HCT116 (cell line): ENCODE measurements around the gene KIR2DL1. TPM values are rescaled to one million over a fixed set of nuclear protein-coding genes. Genes with fewer than 3 reads are reported as not detected.

ENCODE experiments used
- ATAC-seq: fragments of 200-7000 bp; cut with Tn5 transposase; 2 replicates; pipeline ENCODE4 v1.9.1; 2020; ENCODE audit warnings: mild to moderate bottlenecking, moderate library complexity
- BruUV-seq: library from RNA; stranded (reverse); fragments of 400-500 nt; replicated peaks from 2 replicates; lab custom pipeline; 2021; lab: Mats Ljungman, UMichigan
- CTCF ChIA-PET: fragments of 300-600 bp; sonication (Branson Sonifier 250); formaldehyde crosslinking; loops from one replicate; lab custom pipeline; 2021; ENCODE audit warnings: antibody characterized with exemption; lab: Charles Lee
- POLR2A ChIA-PET: fragments of 300-600, 350-600 bp; sonication (Branson Sonifier 250); formaldehyde crosslinking; loops from one replicate; lab custom pipeline; 2021; ENCODE audit warnings: antibody characterized with exemption; lab: Charles Lee
- RAD21 ChIA-PET, 2 experiments: fragments of 300-600 bp; sonication (Branson Sonifier 250); formaldehyde crosslinking; loops; one replicate each; lab custom pipeline; 2023; ENCODE audit warnings: low total read pairs in 2 of 2; ENCODE audit not compliant: uncharacterized antibody in 2 of 2, unreplicated experiment in 2 of 2, low non-redundant PET in 1 of 2; lab: Charles Lee
- DNase-seq: peaks from one replicate; pipeline ENCODE4 v3.0.0-alpha.2; 2010; ENCODE audit warnings: low read depth, low spot score
- H2AFZ ChIP-seq: fragments of 200-600 bp; shearing (Covaris generic), sonication (generic); 2 replicates; pipeline ENCODE4 v1.6.1; 2017; ENCODE audit warnings: low read depth, mixed run types, mixed read lengths, antibody characterized with exemption, low read length; ENCODE audit not compliant: poor library complexity, severe bottlenecking
- H3K27ac ChIP-seq: 2 replicates; pipeline ENCODE4 v1.5.1; 2012; ENCODE audit warnings: low read depth, low read length
- H3K27me3 ChIP-seq: fragments of 200-600 bp; sonication (generic); 2 replicates; pipeline ENCODE4 v1.6.1; 2016; ENCODE audit warnings: mixed run types, low read length, mixed read lengths; ENCODE audit not compliant: insufficient read depth
- H3K36me3 ChIP-seq, 2 experiments: fragments of 200-500 bp in 1 of 2; fragments of 200-600 bp in 1 of 2; sonication (Bioruptor generic) in 1 of 2; sonication (generic) in 1 of 2; 2 replicates each; pipeline versions ENCODE4 v1.5.1 to v1.6.1; 2014 to 2016; ENCODE audit warnings: low read length in 2 of 2, inconsistent platforms in 1 of 2, mixed read lengths in 1 of 2, mixed run types in 1 of 2; ENCODE audit not compliant: insufficient read depth in 2 of 2, control insufficient read depth in 1 of 2
- H3K4me1 ChIP-seq, 2 experiments: fragments of 200-600 bp in 1 of 2; sonication (generic) in 1 of 2; 2 replicates each; pipeline versions ENCODE4 v1.5.1 to v1.6.1; 2012 to 2017; ENCODE audit warnings: low read length in 2 of 2, inconsistent platforms in 1 of 2, mild to moderate bottlenecking in 1 of 2, mixed read lengths in 1 of 2, mixed run types in 1 of 2, moderate library complexity in 1 of 2; ENCODE audit not compliant: insufficient read depth in 2 of 2, control insufficient read depth in 1 of 2
- H3K4me2 ChIP-seq: fragments of 200-600 bp; sonication (generic); 2 replicates; pipeline ENCODE4 v1.6.1; 2017; ENCODE audit warnings: mixed run types, low read length, mixed read lengths
- H3K4me3 ChIP-seq, 2 experiments: fragments of 200-600 bp in 1 of 2; sonication (generic) in 1 of 2; replicated peaks in 1 of 2; 2 replicates each; pipeline ENCODE4 v1.5.1; 2011 to 2016; ENCODE audit warnings: low read length in 2 of 2, control low read depth in 1 of 2, low read depth in 1 of 2, mild to moderate bottlenecking in 1 of 2, mixed read lengths in 1 of 2, mixed run types in 1 of 2
- H3K79me2 ChIP-seq: fragments of 200-600 bp; sonication (generic); 2 replicates; pipeline ENCODE4 v1.6.1; 2017; ENCODE audit warnings: mild to moderate bottlenecking, mixed run types, low read length, moderate library complexity, mixed read lengths; ENCODE audit not compliant: insufficient read depth
- H3K9ac ChIP-seq: fragments of 200-600 bp; sonication (generic); 2 replicates; pipeline ENCODE4 v1.6.1; 2016; ENCODE audit warnings: low read length, mixed read lengths
- H3K9me2 ChIP-seq: fragments of 200-600 bp; sonication (generic), shearing (Covaris generic); 2 replicates; pipeline ENCODE4 v1.6.1; 2017; ENCODE audit warnings: mixed run types, mild to moderate bottlenecking, moderate library complexity; ENCODE audit not compliant: insufficient read depth
- H3K9me3 ChIP-seq, 2 experiments: fragments of 200-500 bp in 1 of 2; fragments of 200-600 bp in 1 of 2; sonication (Bioruptor generic) in 1 of 2; sonication (generic) in 1 of 2; 2 replicates each; pipeline ENCODE4 v1.6.1; 2014 to 2017; ENCODE audit warnings: low read length in 2 of 2, mixed read lengths in 2 of 2, inconsistent platforms in 1 of 2, low read depth in 1 of 2, mild to moderate bottlenecking in 1 of 2, mixed run types in 1 of 2, moderate library complexity in 1 of 2; ENCODE audit not compliant: control insufficient read depth in 1 of 2, insufficient read depth in 1 of 2
- H4K20me1 ChIP-seq: fragments of 200-600 bp; sonication (generic), shearing (Covaris generic); 2 replicates; pipeline ENCODE4 v1.6.1; 2017; ENCODE audit warnings: mixed run types, mild to moderate bottlenecking, moderate library complexity; ENCODE audit not compliant: insufficient read depth
- ATF3 ChIP-seq: IDR thresholded peaks from 2 replicates; pipeline ENCODE4 v1.6.1; 2012
- EGR1 ChIP-seq: IDR thresholded peaks from 2 replicates; pipeline ENCODE4 v1.6.1; 2012; ENCODE audit warnings: low read depth
- EZH2 ChIP-seq: fragments of 200-600 bp; sonication (generic); IDR thresholded peaks from 2 replicates; pipeline ENCODE4 v1.6.1; 2017; ENCODE audit warnings: antibody characterized with exemption, mixed run types
- FOSL1 ChIP-seq: IDR thresholded peaks from 2 replicates; pipeline ENCODE4 v1.6.1; 2012; ENCODE audit warnings: low read depth
- JUND ChIP-seq: IDR thresholded peaks from 2 replicates; pipeline ENCODE4 v1.6.1; 2012
- SIN3A ChIP-seq: IDR thresholded peaks from 2 replicates; pipeline ENCODE4 v1.6.1; 2012; ENCODE audit warnings: low read depth
- YY1 ChIP-seq: IDR thresholded peaks from 2 replicates; pipeline ENCODE4 v1.6.1; 2011; ENCODE audit warnings: low read length, low read depth, moderate library complexity, mild to moderate bottlenecking; ENCODE audit not compliant: insufficient replicate concordance; ENCODE audit errors: extremely low read depth
- ZFX ChIP-seq: fragments of 450-650 bp; IDR thresholded peaks from 2 replicates; pipeline ENCODE4 v1.6.1; 2017
- intact Hi-C: fragments of 100-400 bp; cut with micrococcal nuclease; formaldehyde crosslinking; loops from 2 replicates; pipeline ENCODE4 v1.10.0; 2022
- total RNA-seq: library from RNA; stranded (reverse); gene quantifications from one replicate; pipeline ENCODE4 v1.2.1, GENCODE V29; 2021; ENCODE audit not compliant: unreplicated experiment
- TF ChIP-seq, protein P1 (sequence below): IDR thresholded peaks from 2 replicates; pipeline ENCODE4 v1.6.1; 2011; ENCODE audit warnings: mild to moderate bottlenecking, low read length, moderate library complexity; ENCODE audit not compliant: insufficient replicate concordance; ENCODE audit errors: extremely low read depth
- TF ChIP-seq, protein P2 (sequence below): IDR thresholded peaks from 2 replicates; pipeline ENCODE4 v1.6.1; 2012; ENCODE audit warnings: low read depth

The KIR2DL1 gene
- total RNA-seq, 1 experiment from 2014 or later = not detected

- TF ChIP-seq, protein P1, sequence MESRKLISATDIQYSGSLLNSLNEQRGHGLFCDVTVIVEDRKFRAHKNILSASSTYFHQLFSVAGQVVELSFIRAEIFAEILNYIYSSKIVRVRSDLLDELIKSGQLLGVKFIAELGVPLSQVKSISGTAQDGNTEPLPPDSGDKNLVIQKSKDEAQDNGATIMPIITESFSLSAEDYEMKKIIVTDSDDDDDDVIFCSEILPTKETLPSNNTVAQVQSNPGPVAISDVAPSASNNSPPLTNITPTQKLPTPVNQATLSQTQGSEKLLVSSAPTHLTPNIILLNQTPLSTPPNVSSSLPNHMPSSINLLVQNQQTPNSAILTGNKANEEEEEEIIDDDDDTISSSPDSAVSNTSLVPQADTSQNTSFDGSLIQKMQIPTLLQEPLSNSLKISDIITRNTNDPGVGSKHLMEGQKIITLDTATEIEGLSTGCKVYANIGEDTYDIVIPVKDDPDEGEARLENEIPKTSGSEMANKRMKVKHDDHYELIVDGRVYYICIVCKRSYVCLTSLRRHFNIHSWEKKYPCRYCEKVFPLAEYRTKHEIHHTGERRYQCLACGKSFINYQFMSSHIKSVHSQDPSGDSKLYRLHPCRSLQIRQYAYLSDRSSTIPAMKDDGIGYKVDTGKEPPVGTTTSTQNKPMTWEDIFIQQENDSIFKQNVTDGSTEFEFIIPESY = no peak
- TF ChIP-seq ZFX = no peak
Measured at GRCh38 chr19:54795758-54796157, 26.2 kb downstream of the KIR2DL1 start (continued).

GRCh38 chr19:54803410-54803809 is 33.8 kb downstream of the KIR2DL1 start, which contains the start of gene KIR2DL4:
Gene KIR2DL4 (plus strand): TSS chr19:54803610. CDS start chr19:54803652, 42 bp downstream.
- BruUV-seq = no TSS peak
- Histone ChIP-seq H2AFZ (no peak within 1 kb of the TSS), H3K36me3 (no peaks in the 10 kb centered on the region), H3K4me2 (no peak within 1 kb of the TSS), H3K4me1 (no peaks in the 10 kb centered on the region), H3K9me3 (peaks cover 0 to 3% of the 10 kb centered on the region in 2 experiments; a peak in 1 of 4 replicates), H3K4me3 (no peak within 1 kb of the TSS), H3K27me3 (peaks cover 18% of the 10 kb centered on the region; the same call in 1 of the 2 replicates), H3K27ac (no peak within 1 kb of the TSS), H4K20me1 (no peaks in the 10 kb centered on the region), H3K9ac (no peak within 1 kb of the TSS), H3K79me2 (no peaks in the 10 kb centered on the region), H3K9me2 (no peaks in the 10 kb centered on the region)
- ATAC-seq = no peak
- TF ChIP-seq JUND = no peak
- ChIA-PET RAD21 (no interaction called here), CTCF (no interaction called here), POLR2A (no interaction called here)
- intact Hi-C loops = no loop called here
- no peak for DNase-seq

DNA sequence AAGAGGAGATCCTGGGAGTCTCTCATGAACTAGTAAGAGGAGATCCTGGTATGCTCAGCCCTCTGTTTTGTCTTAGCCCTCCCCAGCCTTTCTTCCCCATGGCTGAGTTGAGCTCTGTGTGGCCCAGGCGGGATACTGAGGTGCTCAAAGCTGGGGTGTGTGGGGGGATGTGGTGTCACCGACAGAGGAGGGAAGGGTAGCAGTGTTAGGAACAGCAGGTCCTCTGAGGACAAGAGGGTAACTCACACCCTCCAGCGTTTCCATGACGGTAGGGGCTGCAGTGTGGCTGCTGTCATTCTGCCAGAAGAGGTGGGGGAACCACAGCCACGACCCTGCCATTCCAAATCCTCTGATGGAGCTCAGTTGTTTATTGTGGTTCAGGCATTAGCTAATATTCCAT is 34.5 kb downstream of the KIR2DL1 start:
- ChIA-PET CTCF (no interaction called here), RAD21 (no interaction called here), POLR2A (no interaction called here)
- Histone ChIP-seq H3K4me1 (no peaks in the 10 kb centered on the region), H3K27ac (no peak overlapping the region), H3K9me3 (peaks cover 0 to 3% of the 10 kb centered on the region in 2 experiments; a peak in 1 of 4 replicates), H3K36me3 (no peaks in the 10 kb centered on the region), H3K79me2 (no peaks in the 10 kb centered on the region), H3K4me2 (no peak overlapping the region), H4K20me1 (no peaks in the 10 kb centered on the region), H2AFZ (no peak overlapping the region), H3K9ac (no peak overlapping the region), H3K9me2 (no peaks in the 10 kb centered on the region), H3K27me3 (peaks cover 19% of the 10 kb centered on the region; the same call in 1 of the 2 replicates), H3K4me3 (no peak overlapping the region)
- intact Hi-C loops = no loop called here
- no TSS peak for BruUV-seq
- ATAC-seq (no peak), DNase-seq (no peak)
- TF ChIP-seq FOSL1 = no peak
- no peak for TF ChIP-seq EGR1
- no peak for TF ChIP-seq ATF3
- no peak for TF ChIP-seq YY1
- TF ChIP-seq, protein P1 = no peak
- TF ChIP-seq, protein P2, sequence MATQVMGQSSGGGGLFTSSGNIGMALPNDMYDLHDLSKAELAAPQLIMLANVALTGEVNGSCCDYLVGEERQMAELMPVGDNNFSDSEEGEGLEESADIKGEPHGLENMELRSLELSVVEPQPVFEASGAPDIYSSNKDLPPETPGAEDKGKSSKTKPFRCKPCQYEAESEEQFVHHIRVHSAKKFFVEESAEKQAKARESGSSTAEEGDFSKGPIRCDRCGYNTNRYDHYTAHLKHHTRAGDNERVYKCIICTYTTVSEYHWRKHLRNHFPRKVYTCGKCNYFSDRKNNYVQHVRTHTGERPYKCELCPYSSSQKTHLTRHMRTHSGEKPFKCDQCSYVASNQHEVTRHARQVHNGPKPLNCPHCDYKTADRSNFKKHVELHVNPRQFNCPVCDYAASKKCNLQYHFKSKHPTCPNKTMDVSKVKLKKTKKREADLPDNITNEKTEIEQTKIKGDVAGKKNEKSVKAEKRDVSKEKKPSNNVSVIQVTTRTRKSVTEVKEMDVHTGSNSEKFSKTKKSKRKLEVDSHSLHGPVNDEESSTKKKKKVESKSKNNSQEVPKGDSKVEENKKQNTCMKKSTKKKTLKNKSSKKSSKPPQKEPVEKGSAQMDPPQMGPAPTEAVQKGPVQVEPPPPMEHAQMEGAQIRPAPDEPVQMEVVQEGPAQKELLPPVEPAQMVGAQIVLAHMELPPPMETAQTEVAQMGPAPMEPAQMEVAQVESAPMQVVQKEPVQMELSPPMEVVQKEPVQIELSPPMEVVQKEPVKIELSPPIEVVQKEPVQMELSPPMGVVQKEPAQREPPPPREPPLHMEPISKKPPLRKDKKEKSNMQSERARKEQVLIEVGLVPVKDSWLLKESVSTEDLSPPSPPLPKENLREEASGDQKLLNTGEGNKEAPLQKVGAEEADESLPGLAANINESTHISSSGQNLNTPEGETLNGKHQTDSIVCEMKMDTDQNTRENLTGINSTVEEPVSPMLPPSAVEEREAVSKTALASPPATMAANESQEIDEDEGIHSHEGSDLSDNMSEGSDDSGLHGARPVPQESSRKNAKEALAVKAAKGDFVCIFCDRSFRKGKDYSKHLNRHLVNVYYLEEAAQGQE = no peak
- TF ChIP-seq JUND = no peak
- no peak for TF ChIP-seq SIN3A
- TF ChIP-seq EZH2 = no peak
- TF ChIP-seq ZFX = no peak
